Spinal cord (tissue), 10 donors: ENCODE measurements around the gene CALCOCO1. TPM values are rescaled to one million over a fixed set of nuclear protein-coding genes. Genes with fewer than 3 reads are reported as not detected.

Experiments
- DNase-seq, 6 donors: peaks; one replicate each; pipeline versions ENCODE4 v3.0.0 to v3.0.0-alpha.2; 2013 to 2015; ENCODE audit warnings: low spot score in 6 of 6, low read depth in 4 of 6
- H3K27ac ChIP-seq: one replicate; pipeline ENCODE4 v1.5.1; 2013; ENCODE audit warnings: low read depth, low read length, control low read depth
- H3K27me3 ChIP-seq: one replicate; pipeline ENCODE4 v1.6.1; 2013; ENCODE audit warnings: low read length; ENCODE audit not compliant: control insufficient read depth, insufficient read depth
- H3K36me3 ChIP-seq: one replicate; pipeline ENCODE4 v1.6.1; 2013; ENCODE audit warnings: low read length; ENCODE audit not compliant: control insufficient read depth, insufficient read depth
- H3K4me1 ChIP-seq: one replicate; pipeline ENCODE4 v1.6.1; 2013; ENCODE audit warnings: low read length; ENCODE audit not compliant: control insufficient read depth, insufficient read depth
- H3K4me3 ChIP-seq: one replicate; pipeline ENCODE4 v1.5.1; 2013; ENCODE audit warnings: low read depth, low read length, control low read depth
- H3K9me3 ChIP-seq: one replicate; pipeline ENCODE4 v1.6.1; 2013; ENCODE audit warnings: low read length; ENCODE audit not compliant: control insufficient read depth, insufficient read depth
- WGBS: methylation state at CpG from one replicate; pipeline ENCODE4 v1.1.5; 2013; ENCODE audit warnings: missing lambda C conversion rate; ENCODE audit not compliant: insufficient coverage; 5-methylcytosine and 5-hydroxymethylcytosine counted together
- polyA plus RNA-seq, 2 donors: library from polyadenylated mRNA; unstranded; fragments of 120-200 nt; gene quantifications; one replicate each; pipeline ENCODE4 v1.2.1, GENCODE V29; 2013; ENCODE audit not compliant: insufficient read length in 2 of 2
- total RNA-seq, 2 donors: library from RNA; depleted of rRNA in 1 of 2; stranded (reverse); fragments of 120-200 nt in 1 of 2; fragments of >200 nt in 1 of 2; gene quantifications; one replicate each; pipeline versions ENCODE4 v1.2.3 to v1.2.4, GENCODE V29; 2013 to 2014
- donor health status: healthy.

CALCOCO1 gene
- total and polyA plus RNA-seq, 4 donors = 55.5 to 205 (median 103) TPM

GRCh38 chr12:53737093-53737808, 10.0 kb upstream of the CALCOCO1 start:
- Histone ChIP-seq H3K27ac (no peak overlapping the region), H3K27me3 (peaks cover 48% of the 10 kb centered on the region), H3K36me3 (no peaks in the 10 kb centered on the region), H3K4me3 (no peak overlapping the region), H3K4me1 (peaks cover 34% of the 10 kb centered on the region), H3K9me3 (no peaks in the 10 kb centered on the region)
- DNase-seq = peak in 1 of 6 donors; percentile 94
- WGBS = 46% methylated on average over 10 of the region's 14 CpGs

GRCh38 chr12:53736592-53736991, 9.3 kb upstream of the CALCOCO1 start:
- Histone ChIP-seq H3K36me3 (no peaks in the 10 kb centered on the region), H3K9me3 (no peaks in the 10 kb centered on the region), H3K4me3 (no peak overlapping the region), H3K4me1 (peaks cover 34% of the 10 kb centered on the region), H3K27ac (no peak overlapping the region), H3K27me3 (peaks cover 46% of the 10 kb centered on the region)
- WGBS = 73% methylated on average over 4 of the region's 6 CpGs
- DNase-seq = peak in 1 of 6 donors; percentile 69

DNA sequence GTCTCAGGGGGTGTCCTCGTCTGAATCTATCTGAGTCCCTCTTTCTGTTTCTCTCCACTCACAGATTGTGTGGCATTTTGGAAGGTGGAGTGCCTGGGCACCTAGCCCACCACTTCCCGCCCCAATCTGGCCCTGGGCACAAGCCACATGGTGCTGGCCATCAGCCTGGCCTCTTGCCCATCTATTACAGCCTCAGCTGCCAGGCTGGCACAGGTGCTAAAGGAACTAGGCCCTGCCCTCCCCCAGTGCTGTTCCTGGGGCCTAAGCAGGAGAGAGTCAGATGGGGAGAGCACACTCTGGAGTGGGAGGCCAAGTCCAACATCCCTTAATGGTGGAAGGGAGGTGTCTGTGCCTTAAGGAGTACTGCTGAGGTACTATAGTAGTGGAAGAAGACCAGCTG, 8.3 kb upstream of the CALCOCO1 start:
- no CpG with 5 or more reads among the region's 2 CpGs for WGBS
- Histone ChIP-seq H3K27ac (no peak overlapping the region), H3K9me3 (no peaks in the 10 kb centered on the region), H3K4me3 (no peak overlapping the region), H3K4me1 (peaks cover 34% of the 10 kb centered on the region), H3K27me3 (peaks cover 46% of the 10 kb centered on the region), H3K36me3 (no peaks in the 10 kb centered on the region)
- peak in 2 of 6 donors; percentile 58 to 81 for DNase-seq

DNA sequence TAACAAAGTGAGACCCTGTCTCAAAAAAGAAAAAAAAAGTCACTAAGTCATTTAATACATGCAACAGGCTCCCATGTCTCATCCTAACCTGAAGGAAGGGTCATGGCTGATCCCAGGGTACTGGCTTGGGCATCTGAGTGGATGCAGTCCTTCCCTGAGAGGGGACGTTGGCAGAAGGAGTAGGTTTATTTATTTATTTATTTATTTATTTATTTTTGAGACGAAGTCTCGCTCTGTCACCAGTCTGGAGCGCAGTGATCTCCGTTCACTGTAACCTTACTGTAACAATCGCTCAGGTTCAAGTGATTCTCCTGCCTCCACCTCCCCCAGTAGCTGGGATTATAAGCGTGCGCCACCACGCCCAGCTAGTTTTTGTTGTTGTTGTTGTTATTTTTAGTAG, 7.2 kb upstream of the CALCOCO1 start:
- WGBS = 100% methylated on average over 3 of the region's 9 CpGs
- Histone ChIP-seq H3K27me3 (peaks cover 38% of the 10 kb centered on the region), H3K9me3 (no peaks in the 10 kb centered on the region), H3K4me1 (peaks cover 28% of the 10 kb centered on the region), H3K27ac (no peak overlapping the region), H3K4me3 (no peak overlapping the region), H3K36me3 (no peaks in the 10 kb centered on the region)
- DNase-seq = no peak

DNA sequence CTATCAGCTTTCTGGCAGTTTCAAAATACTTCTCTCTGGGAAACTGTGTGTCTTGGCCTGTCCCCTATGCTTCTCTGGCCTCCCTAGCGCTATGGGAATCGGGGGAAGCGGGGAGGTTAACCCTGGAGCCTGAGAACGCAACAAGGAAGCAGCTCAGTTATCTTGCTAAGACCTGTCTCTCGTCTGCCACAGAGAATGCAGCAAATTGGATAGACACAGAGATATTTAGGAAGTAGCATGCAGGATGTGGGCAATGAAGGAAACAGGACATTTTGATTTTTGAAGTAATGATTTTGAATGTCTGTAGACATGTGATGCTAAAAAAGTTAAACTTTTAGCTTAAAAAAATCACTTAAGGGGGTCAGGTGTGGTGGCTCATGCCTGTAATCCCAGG, 6.6 kb upstream of the CALCOCO1 start:
- no peak overlapping the region for H3K4me3 ChIP-seq
- WGBS = 60% methylated on average over 5 of the region's 5 CpGs

DNA sequence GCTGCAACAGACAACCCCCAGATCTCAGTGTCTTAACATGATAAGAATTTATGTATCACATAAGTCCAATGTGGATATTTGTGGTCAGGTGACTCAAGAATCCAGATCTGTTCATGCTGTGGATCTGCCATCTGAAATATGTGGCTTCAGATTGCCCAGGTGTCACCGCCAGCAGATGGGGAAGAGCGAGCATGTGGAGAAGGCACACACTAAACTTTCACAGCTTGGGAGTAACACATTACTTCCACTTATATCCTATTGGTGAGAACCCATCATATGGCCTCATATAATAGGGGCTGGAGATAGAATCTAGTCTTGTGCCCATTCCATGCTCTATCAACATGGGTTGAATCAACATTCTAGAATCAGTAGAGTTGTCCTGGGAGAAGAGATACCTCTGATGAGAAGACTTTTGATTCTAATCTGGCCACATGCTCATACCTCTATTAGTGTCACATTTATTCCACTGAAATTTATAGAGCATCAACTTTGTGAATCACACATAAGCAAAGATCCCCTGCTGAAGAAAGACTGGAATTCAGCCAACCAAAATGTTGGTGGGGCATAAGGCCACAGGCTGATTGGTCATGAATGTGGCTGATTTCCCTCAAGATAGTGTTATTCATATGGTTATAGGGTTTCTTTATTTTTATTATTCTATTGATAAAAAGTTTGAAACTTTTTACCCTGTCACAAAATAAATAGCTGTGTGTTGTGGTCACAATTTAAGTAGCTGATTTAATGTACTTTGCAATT, 6.0 kb upstream of the CALCOCO1 start:
- no peak for DNase-seq
- H3K27ac ChIP-seq = no peak overlapping the region
- no CpG with 5 or more reads among the region's 2 CpGs for WGBS
- peaks cover 26% of the 10 kb centered on the region for H3K27me3 ChIP-seq
- H3K4me3 ChIP-seq = no peak overlapping the region
- peaks cover 16% of the 10 kb centered on the region for H3K4me1 ChIP-seq
- no peaks in the 10 kb centered on the region for H3K9me3 ChIP-seq
- H3K36me3 ChIP-seq = no peaks in the 10 kb centered on the region

More for the DNA sequence above, 6.6 kb upstream of the CALCOCO1 start:
- Histone ChIP-seq H3K27ac (no peak overlapping the region), H3K27me3 (peaks cover 32% of the 10 kb centered on the region), H3K36me3 (no peaks in the 10 kb centered on the region), H3K9me3 (no peaks in the 10 kb centered on the region), H3K4me1 (peaks cover 22% of the 10 kb centered on the region)
- no peak for DNase-seq

GRCh38 chr12:53729644-53730043, 2.4 kb upstream of the CALCOCO1 start:
- H3K27me3 ChIP-seq = no peaks in the 10 kb centered on the region
- peaks cover 10% of the 10 kb centered on the region for H3K4me1 ChIP-seq
- H3K27ac ChIP-seq = no peak overlapping the region
- no peak for DNase-seq
- H3K9me3 ChIP-seq = no peaks in the 10 kb centered on the region
- peaks cover 6% of the 10 kb centered on the region for H3K36me3 ChIP-seq
- no peak overlapping the region for H3K4me3 ChIP-seq

DNA sequence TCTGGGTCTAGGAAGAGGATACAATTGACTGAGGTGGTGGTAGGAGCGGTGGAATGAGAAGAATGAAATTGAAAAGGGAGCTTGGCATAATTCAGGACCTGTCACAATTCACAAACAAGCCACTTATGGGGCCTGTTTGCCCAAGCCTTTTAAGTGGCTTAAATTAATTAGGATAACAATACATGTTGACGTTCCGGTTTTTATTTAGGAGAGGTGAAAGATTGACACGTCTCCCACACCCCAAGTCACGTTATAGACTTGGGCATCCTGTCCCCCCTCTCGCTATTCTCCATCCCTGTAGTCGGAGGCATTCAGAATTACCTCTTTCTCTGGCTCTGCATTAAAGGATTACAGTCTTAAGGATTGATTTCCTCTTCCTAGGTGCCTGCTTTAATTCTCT, 954 bp upstream of the CALCOCO1 start:
- peak overlapping the region; percentile 84 for H3K4me3 ChIP-seq
- H3K9me3 ChIP-seq = no peaks in the 10 kb centered on the region
- 23% methylated on average over 3 of the region's 7 CpGs for WGBS
- no peaks in the 10 kb centered on the region for H3K27me3 ChIP-seq
- peak overlapping the region; percentile 37 for H3K27ac ChIP-seq
- H3K36me3 ChIP-seq = peaks cover 19% of the 10 kb centered on the region
- peaks cover 10% of the 10 kb centered on the region for H3K4me1 ChIP-seq
- no peak for DNase-seq

GRCh38 chr12:53726946-53727309, 324 bp downstream of the CALCOCO1 start:
- DNase-seq = no peak
- H3K4me3 ChIP-seq = peak overlapping the region; percentile 84
- 0% methylated on average over 8 of the region's 15 CpGs for WGBS

GRCh38 chr12:53726341-53726740, 911 bp downstream of the CALCOCO1 start:
- Histone ChIP-seq H3K27ac (no peak overlapping the region), H3K9me3 (no peaks in the 10 kb centered on the region), H3K4me1 (peaks cover 10% of the 10 kb centered on the region), H3K27me3 (no peaks in the 10 kb centered on the region), H3K36me3 (peaks cover 34% of the 10 kb centered on the region), H3K4me3 (peak overlapping the region; percentile 84)
- WGBS = no CpG with 5 or more reads among the region's 2 CpGs
- no peak for DNase-seq

More at GRCh38 chr12:53726946-53727309, 324 bp downstream of the CALCOCO1 start:
- Histone ChIP-seq H3K9me3 (no peaks in the 10 kb centered on the region), H3K27ac (peak overlapping the region; percentile 22), H3K36me3 (peaks cover 29% of the 10 kb centered on the region), H3K27me3 (no peaks in the 10 kb centered on the region), H3K4me1 (peaks cover 10% of the 10 kb centered on the region)
